Adrenal gland (tissue), 12 donors: Measurements from ENCODE around the gene ZFAND4. TPM values are rescaled to one million over a fixed set of nuclear protein-coding genes. Genes with fewer than 3 reads are reported as not detected.
"Not testable (repeated sequence)": the region's sequence is repeated elsewhere in the genome, so short reads cannot be mapped to it uniquely, and the experiment has no call there.

Experiments
- DNase-seq, 7 donors: peaks; one replicate each; pipeline ENCODE4 v3.0.0-alpha.2; 2019 to 2020
- H3K27ac ChIP-seq, 5 donors: fragments of 200-600 bp; sonication (generic) in 4 of 5; 1 replicate in 3 of 5; 2 replicates in 2 of 5; pipeline versions ENCODE4 v1.5.1 to v1.8.0; 2016 to 2020; ENCODE audit warnings: mild to moderate bottlenecking in 1 of 5
- H3K27me3 ChIP-seq: fragments of 200-600 bp; 2 replicates; pipeline ENCODE4 v1.8.0; 2021
- H3K36me3 ChIP-seq, 2 donors: fragments of 200-600 bp; replicated peaks in 1 of 2; 1 replicate in 1 of 2; 2 replicates in 1 of 2; pipeline versions ENCODE4 v1.5.1 to v1.8.0; 2018 to 2022
- H3K4me1 ChIP-seq, 2 donors: fragments of 200-600 bp; replicated peaks in 1 of 2; 1 replicate in 1 of 2; 2 replicates in 1 of 2; pipeline versions ENCODE4 v1.5.1 to v1.8.0; 2018 to 2021
- H3K4me3 ChIP-seq, 4 donors: fragments of 200-600 bp; sonication (generic) in 3 of 4; one replicate each; pipeline ENCODE4 v1.5.1; 2016 to 2018
- H3K9me3 ChIP-seq, 3 donors: fragments of 200-600 bp; sonication (generic) in 1 of 3; replicated peaks in 1 of 3; 1 replicate in 2 of 3; 2 replicates in 1 of 3; pipeline versions ENCODE4 v1.5.1 to v1.8.0; 2016 to 2021
- POLR2A ChIP-seq, 2 donors: fragments of 450-650 bp; IDR thresholded peaks; one replicate each; pipeline ENCODE4 v1.6.1; 2017; ENCODE audit warnings: antibody characterized with exemption in 2 of 2, mild to moderate bottlenecking in 2 of 2, moderate library complexity in 1 of 2
- WGBS, 4 donors: extraction: QIAGEN DNeasy Blood & Tissue Kit in 2 of 4; methylation state at CpG; one replicate each; pipeline versions ENCODE4 v1.1.5 to v1.1.7; 2013 to 2017; 5-methylcytosine and 5-hydroxymethylcytosine counted together
- intact Hi-C, 2 donors: fragments of 100-400 bp; cut with DNase I; formaldehyde crosslinking; loops; one replicate each; pipeline versions ENCODE4 v1.14.1 to v1.15.0; 2022 to 2023
- polyA plus RNA-seq, 3 donors: library from polyadenylated mRNA; stranded (reverse); fragments of 200-250 nt in 2 of 3; fragments of 350-450 nt in 1 of 3; fragmentation: Illumina TruSeq in 1 of 3; extraction: RNeasy Lipid Tissue Mini Kit (QIAGEN cat#74804) in 1 of 3; gene quantifications; one replicate each; pipeline ENCODE4 v1.2.3, GENCODE V29; 2013 to 2014
- total RNA-seq, 9 donors: library from RNA; depleted of rRNA in 4 of 9; stranded (reverse); fragments of >200 nt in 4 of 9; fragments of 120-200 nt in 1 of 9; fragmentation: NEBNext Ultra II Directional in 1 of 9; extraction: Animal tissue kit (Norgen Biotek cat#: 25700) in 1 of 9; gene quantifications; one replicate each; pipeline versions ENCODE4 v1.1.0 to v1.2.4, GENCODE V29; 2013 to 2023
- TF ChIP-seq, protein P1 (sequence below), 6 experiments: fragments of 450-650 bp in 4 of 6; fragments of 200-600 bp in 2 of 6; sonication (generic) in 1 of 6; IDR thresholded peaks; 1 replicate in 5 of 6; 2 replicates in 1 of 6; pipeline versions ENCODE4 v1.5.1 to v1.8.0; 2016 to 2021; ENCODE audit warnings: antibody characterized with exemption in 6 of 6, mild to moderate bottlenecking in 2 of 6, moderate library complexity in 1 of 6
- donor health status: healthy with polysubstance abuse.
- donor health status: Bipolar disorder and iron deficiency.
- donor health status: DM: yes; HTN: yes; CAD: no.
- donor health status: DM: no; HTN: no; CAD: no.
- donor health status: DM: no; HTN: no; CAD: no.
- donor health status: DM: yes; HTN: yes; CAD: no.

ZFAND4 gene
- total and polyA plus RNA-seq, 12 donors = 7.1 to 48.7 (median 26.6) TPM

DNA sequence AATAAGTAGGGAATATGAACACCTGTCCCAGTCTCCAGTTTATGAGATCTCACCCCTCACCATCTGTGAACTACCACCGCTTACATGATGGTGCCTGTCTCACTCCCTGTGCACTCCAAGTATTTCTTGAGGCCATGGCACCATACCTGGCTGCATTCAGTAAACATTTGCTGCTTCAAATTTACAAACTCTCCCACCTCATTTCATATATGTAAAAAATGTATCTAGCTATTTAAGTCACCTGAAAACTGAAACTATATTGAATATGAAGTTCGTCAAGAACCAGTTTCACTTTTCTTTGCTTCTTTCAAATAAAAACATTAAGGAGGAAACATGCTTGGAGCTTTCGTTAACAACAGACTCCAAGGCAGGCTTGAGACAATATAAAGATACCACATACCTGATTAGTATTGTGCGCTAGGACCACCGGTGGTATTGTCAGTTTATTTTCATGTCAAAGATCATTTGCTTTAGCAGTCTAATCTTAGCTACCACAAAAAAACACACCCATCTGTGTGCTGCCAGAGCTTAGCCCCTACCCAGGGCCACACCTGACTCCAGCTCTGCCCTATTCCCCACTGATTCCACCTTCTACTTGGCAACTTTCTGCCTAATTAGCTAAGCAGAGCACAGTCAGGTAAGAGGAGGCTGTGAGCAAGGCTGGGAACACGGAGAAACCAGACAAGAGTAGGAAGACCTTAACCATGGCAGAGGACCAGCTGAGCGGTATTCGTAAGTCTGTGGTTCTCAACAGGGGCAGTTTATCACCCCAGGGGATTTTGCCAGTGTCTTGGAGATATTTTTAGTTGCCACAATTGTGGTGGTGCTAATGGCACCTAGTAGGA, 92.0 kb downstream of the ZFAND4 start:
- no peaks in the 10 kb centered on the region for H3K9me3 ChIP-seq
- intact Hi-C loops = no loop called here
- TF ChIP-seq, protein P1, sequence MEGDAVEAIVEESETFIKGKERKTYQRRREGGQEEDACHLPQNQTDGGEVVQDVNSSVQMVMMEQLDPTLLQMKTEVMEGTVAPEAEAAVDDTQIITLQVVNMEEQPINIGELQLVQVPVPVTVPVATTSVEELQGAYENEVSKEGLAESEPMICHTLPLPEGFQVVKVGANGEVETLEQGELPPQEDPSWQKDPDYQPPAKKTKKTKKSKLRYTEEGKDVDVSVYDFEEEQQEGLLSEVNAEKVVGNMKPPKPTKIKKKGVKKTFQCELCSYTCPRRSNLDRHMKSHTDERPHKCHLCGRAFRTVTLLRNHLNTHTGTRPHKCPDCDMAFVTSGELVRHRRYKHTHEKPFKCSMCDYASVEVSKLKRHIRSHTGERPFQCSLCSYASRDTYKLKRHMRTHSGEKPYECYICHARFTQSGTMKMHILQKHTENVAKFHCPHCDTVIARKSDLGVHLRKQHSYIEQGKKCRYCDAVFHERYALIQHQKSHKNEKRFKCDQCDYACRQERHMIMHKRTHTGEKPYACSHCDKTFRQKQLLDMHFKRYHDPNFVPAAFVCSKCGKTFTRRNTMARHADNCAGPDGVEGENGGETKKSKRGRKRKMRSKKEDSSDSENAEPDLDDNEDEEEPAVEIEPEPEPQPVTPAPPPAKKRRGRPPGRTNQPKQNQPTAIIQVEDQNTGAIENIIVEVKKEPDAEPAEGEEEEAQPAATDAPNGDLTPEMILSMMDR (IDR thresholded peaks at IDR 0.05) = no peak
- TF ChIP-seq POLR2A (IDR thresholded peaks at IDR 0.05) = no peak
- peak overlapping the region in 1 of 5 donors; percentile 12 for H3K27ac ChIP-seq
- no peaks in the 10 kb centered on the region for H3K36me3 ChIP-seq
- WGBS, 4 donors = 44 to 57% (median 49%) methylated on average over 8 of the region's 8 CpGs
- no peaks in the 10 kb centered on the region for H3K27me3 ChIP-seq
- peak overlapping the region in 1 of 4 donors; percentile 40 for H3K4me3 ChIP-seq
- no peak for DNase-seq
- H3K4me1 ChIP-seq = peaks cover 9 to 37% of the 10 kb centered on the region in 2 donors

- TF ChIP-seq, protein P1 (IDR thresholded peaks at IDR 0.05) = no peak
- TF ChIP-seq POLR2A (IDR thresholded peaks at IDR 0.05) = no peak
- H3K4me3 ChIP-seq = no peak overlapping the region
- no peaks in the 10 kb centered on the region for H3K9me3 ChIP-seq
- no peak for DNase-seq
- H3K4me1 ChIP-seq = peaks cover 9 to 37% of the 10 kb centered on the region in 2 donors
- no peaks in the 10 kb centered on the region for H3K36me3 ChIP-seq
- intact Hi-C loops = no loop called here
- no peak overlapping the region for H3K27ac ChIP-seq
- H3K27me3 ChIP-seq = no peaks in the 10 kb centered on the region
- 39 to 51% (median 44%) methylated on average over 2 of the region's 2 CpGs for WGBS, 4 donors
These were observed 94.1 kb downstream of the ZFAND4 start for GRCh38 chr10:45578384-45578971.

- 95 to 97% (median 96%) methylated on average over 3 of the region's 3 CpGs for WGBS, 4 donors
- H3K36me3 ChIP-seq = no peaks in the 10 kb centered on the region
- H3K4me1 ChIP-seq = peaks cover 4 to 21% of the 10 kb centered on the region in 2 donors
- no peak overlapping the region for H3K27ac ChIP-seq
- no peaks in the 10 kb centered on the region for H3K9me3 ChIP-seq
- TF ChIP-seq, protein P1 (IDR thresholded peaks at IDR 0.05) = no peak
- TF ChIP-seq POLR2A (IDR thresholded peaks at IDR 0.05) = no peak
- intact Hi-C loops = no loop called here
- no peak overlapping the region for H3K4me3 ChIP-seq
- no peak for DNase-seq
- H3K27me3 ChIP-seq = no peaks in the 10 kb centered on the region
These were observed 96.5 kb downstream of the ZFAND4 start for GRCh38 chr10:45575966-45576597.

DNA sequence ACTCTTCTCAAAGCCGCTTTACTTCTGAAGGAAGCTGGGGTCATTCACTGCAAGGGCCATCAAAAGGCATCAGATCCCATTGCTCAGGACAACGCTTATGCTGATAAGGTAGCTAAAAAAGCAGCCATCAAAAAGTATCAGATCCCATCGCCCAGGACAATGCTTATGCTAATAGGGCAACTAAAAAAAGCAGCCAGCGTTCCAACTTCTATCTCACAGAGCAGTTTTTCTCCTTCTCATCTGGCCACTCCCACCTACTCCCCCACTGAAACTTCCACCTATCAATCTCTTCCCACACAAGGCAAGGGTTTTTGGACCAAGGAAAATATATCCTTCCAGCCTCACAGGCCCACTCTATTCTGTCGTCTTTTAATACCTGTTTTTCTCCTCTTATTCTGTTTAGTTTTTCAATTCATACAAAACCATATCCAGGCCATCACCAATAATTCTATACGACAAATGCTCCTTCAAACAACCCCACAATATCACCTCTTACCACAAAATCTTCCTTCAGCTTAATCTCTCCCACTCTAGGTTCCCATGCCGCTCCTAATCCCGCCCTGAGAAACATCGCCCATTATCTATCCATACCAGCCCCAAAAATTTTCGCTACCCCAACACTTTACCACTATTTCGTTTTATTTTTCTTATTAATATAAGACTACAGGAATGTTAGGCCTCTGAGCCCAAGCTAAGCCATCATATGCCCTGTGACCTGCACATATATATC, 97.4 kb downstream of the ZFAND4 start:
- H3K9me3 ChIP-seq, H3K27ac ChIP-seq, H3K4me3 ChIP-seq, DNase-seq, H3K36me3 ChIP-seq, H3K27me3 ChIP-seq, intact Hi-C loops: not testable (repeated sequence)
- 87 to 92% (median 92%) methylated on average over 11 of the region's 11 CpGs for WGBS, 4 donors
- H3K4me1 ChIP-seq = peaks cover 0 to 12% of the 10 kb centered on the region in 2 donors
